PC-3 (cell line): Measurements from ENCODE around the gene ANKS1A. TPM values are rescaled to one million over a fixed set of nuclear protein-coding genes. Genes with fewer than 3 reads are reported as not detected.

Experiments
- ATAC-seq: fragments of 200-7000 bp; cut with Tn5 transposase; 2 replicates; pipeline ENCODE4 v1.9.1; 2020; ENCODE audit warnings: mild to moderate bottlenecking, moderate library complexity
- BruUV-seq: library from RNA; stranded (reverse); fragments of 400-500 nt; replicated peaks from 2 replicates; lab custom pipeline; 2021; lab: Mats Ljungman, UMichigan
- CTCF ChIA-PET: fragments of 300-600 bp; sonication (Branson Sonifier 250); formaldehyde crosslinking; loops from one replicate; lab custom pipeline; 2022; ENCODE audit warnings: antibody characterized with exemption; lab: Charles Lee
- POLR2A ChIA-PET: fragments of 300-600 bp; sonication (Branson Sonifier 250); formaldehyde crosslinking; loops from one replicate; lab custom pipeline; 2022; ENCODE audit warnings: antibody characterized with exemption; ENCODE audit not compliant: unreplicated experiment; lab: Charles Lee
- DNase-seq: peaks from one replicate; pipeline ENCODE4 v3.0.0-alpha.2; 2015
- H2AFZ ChIP-seq: fragments of 300-600 bp; sonication (generic); 2 replicates; pipeline ENCODE4 v1.6.0; 2016; ENCODE audit warnings: antibody characterized with exemption, low read length
- H3F3A ChIP-seq: fragments of 300-600 bp; sonication (generic); one replicate; pipeline ENCODE4 v1.6.0; 2017; ENCODE audit warnings: antibody characterized with exemption, low read length, control low read depth, mild to moderate bottlenecking; ENCODE audit not compliant: unreplicated experiment
- H3K27ac ChIP-seq: fragments of 300-600 bp; sonication (generic); 2 replicates; pipeline ENCODE4 v1.5.1; 2016; ENCODE audit warnings: mild to moderate bottlenecking, low read length
- H3K27me3 ChIP-seq: fragments of 300-600 bp; sonication (generic); 2 replicates; pipeline ENCODE4 v1.6.1; 2016; ENCODE audit warnings: low read length, mixed read lengths
- H3K36me3 ChIP-seq: fragments of 300-600 bp; sonication (generic); 2 replicates; pipeline ENCODE4 v1.6.1; 2016; ENCODE audit warnings: low read depth, mixed run types, low read length, mixed read lengths
- H3K4me1 ChIP-seq: fragments of 300-600 bp; sonication (generic); 2 replicates; pipeline ENCODE4 v1.5.1; 2016; ENCODE audit warnings: low read length; ENCODE audit not compliant: insufficient read depth
- H3K4me2 ChIP-seq: fragments of 300-600 bp; sonication (generic); 2 replicates; pipeline ENCODE4 v1.6.0; 2016; ENCODE audit warnings: low read length
- H3K4me3 ChIP-seq: fragments of 300-600 bp; sonication (generic); 2 replicates; pipeline ENCODE4 v1.5.1; 2016; ENCODE audit warnings: mild to moderate bottlenecking, low read length, mixed read lengths
- H3K79me2 ChIP-seq: fragments of 300-600 bp; sonication (generic); 2 replicates; pipeline ENCODE4 v1.6.1; 2017; ENCODE audit warnings: low read length, mixed read lengths
- H3K9ac ChIP-seq: fragments of 300-600 bp; sonication (generic); 2 replicates; pipeline ENCODE4 v1.6.0; 2016; ENCODE audit warnings: mild to moderate bottlenecking, low read length
- H3K9me2 ChIP-seq: fragments of 300-600 bp; sonication (generic); replicated peaks from 2 replicates; pipeline ENCODE4 v1.6.1; 2016; ENCODE audit warnings: mixed run types, low read length, mixed read lengths
- H3K9me3 ChIP-seq: fragments of 300-600 bp; sonication (generic); 2 replicates; pipeline ENCODE4 v1.6.1; 2016; ENCODE audit warnings: low read length, mixed read lengths
- H4K20me1 ChIP-seq: fragments of 300-600 bp; sonication (generic); 2 replicates; pipeline ENCODE4 v1.6.1; 2016; ENCODE audit warnings: low read length, mixed read lengths
- CTCF ChIP-seq: fragments of 300-600 bp; sonication (generic); conservative IDR thresholded peaks from 2 replicates; pipeline ENCODE4 v1.5.1; 2017; ENCODE audit warnings: antibody characterized with exemption, low read depth, mild to moderate bottlenecking, low read length
- EZH2 ChIP-seq: fragments of 300-600 bp; sonication (generic); IDR thresholded peaks from one replicate; pipeline ENCODE4 v1.6.1; 2017; ENCODE audit warnings: antibody characterized with exemption, mild to moderate bottlenecking, low read length; ENCODE audit not compliant: unreplicated experiment
- EZH2phosphoT487 ChIP-seq: fragments of 300-600 bp; sonication (generic); IDR thresholded peaks from 2 replicates; pipeline ENCODE4 v1.6.1; 2018; ENCODE audit warnings: mild to moderate bottlenecking, antibody characterized with exemption, low read length, borderline replicate concordance
- intact Hi-C: fragments of 100-400 bp; cut with micrococcal nuclease; formaldehyde crosslinking; loops from 2 replicates; pipeline ENCODE4 v1.9.0; 2023
- total RNA-seq: library from RNA; depleted of rRNA; stranded (reverse); fragments of >200 nt; gene quantifications from 2 replicates; pipeline ENCODE4 v1.2.3, GENCODE V29; 2014

Gene ANKS1A
- total RNA-seq, 1 experiment from 2014 or later, result 18.8 TPM

DNA sequence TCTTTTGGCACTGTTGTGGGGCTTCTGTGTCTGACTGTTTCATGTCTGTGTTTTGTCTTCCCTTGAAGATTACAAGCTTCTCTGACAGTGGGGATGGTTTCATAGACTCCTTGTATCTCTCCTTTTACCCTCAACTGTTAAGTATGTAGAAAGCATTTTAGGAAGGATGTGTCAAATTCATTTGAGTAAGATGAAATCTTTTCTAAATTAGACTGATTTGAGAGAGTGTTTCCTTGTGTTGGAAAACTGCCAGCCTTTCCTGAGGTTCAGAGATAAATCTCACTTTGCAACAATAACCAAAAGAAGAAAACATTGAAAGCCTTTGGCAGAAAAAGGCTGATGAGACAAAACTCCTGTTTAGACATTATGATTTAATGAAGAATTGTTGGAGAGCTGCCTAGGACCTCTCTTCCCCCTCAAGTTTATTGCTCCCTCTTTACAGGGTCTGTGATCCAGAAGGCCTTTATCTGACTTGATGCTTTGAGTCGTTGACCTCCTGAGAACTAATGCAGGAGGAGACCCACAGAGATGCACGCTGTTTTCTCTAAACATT lies 68.3 kb downstream of the ANKS1A start:
- Histone ChIP-seq H3K27ac (no peak overlapping the region), H4K20me1 (no peaks in the 10 kb centered on the region), H3K79me2 (peaks cover 19% of the 10 kb centered on the region; the same call in 1 of the 2 replicates), H3F3A (no peaks in the 10 kb centered on the region), H3K9me2 (no peaks in the 10 kb centered on the region), H2AFZ (no peak overlapping the region), H3K9ac (no peak overlapping the region), H3K27me3 (no peaks in the 10 kb centered on the region), H3K36me3 (no peaks in the 10 kb centered on the region; the same call in 1 of the 2 replicates), H3K9me3 (no peaks in the 10 kb centered on the region), H3K4me3 (no peak overlapping the region), H3K4me1 (peaks cover 21% of the 10 kb centered on the region), H3K4me2 (no peak overlapping the region)
- BruUV-seq, result no TSS peak
- DNase-seq, result no peak
- intact Hi-C loops, result no loop called here
- ChIA-PET POLR2A (no interaction called here), CTCF (no interaction called here)
- TF ChIP-seq EZH2phosphoT487, result no peak
- no peak for TF ChIP-seq EZH2
- no peak for TF ChIP-seq CTCF
- no peak for ATAC-seq

GRCh38 chr6:34958734-34959133 lies 69.7 kb downstream of the ANKS1A start:
- H3K9ac ChIP-seq, result no peak overlapping the region
- no peak overlapping the region for H3K4me2 ChIP-seq
- no peaks in the 10 kb centered on the region for H3F3A ChIP-seq
- peaks cover 11% of the 10 kb centered on the region for H3K4me1 ChIP-seq
- H3K9me3 ChIP-seq, result no peaks in the 10 kb centered on the region
- BruUV-seq, result no TSS peak
- no peaks in the 10 kb centered on the region; the same call in 1 of the 2 replicates for H3K36me3 ChIP-seq
- TF ChIP-seq CTCF, result no peak
- TF ChIP-seq EZH2phosphoT487, result no peak
- intact Hi-C loops, result no loop called here
- ChIA-PET POLR2A (no interaction called here), CTCF (no interaction called here)
- ATAC-seq (no peak), DNase-seq (no peak)
- no peaks in the 10 kb centered on the region for H3K9me2 ChIP-seq
- no peak overlapping the region for H3K4me3 ChIP-seq
- no peak overlapping the region for H2AFZ ChIP-seq
- no peaks in the 10 kb centered on the region for H3K27me3 ChIP-seq
- peaks cover 15% of the 10 kb centered on the region; the same call in 1 of the 2 replicates for H3K79me2 ChIP-seq
- H3K27ac ChIP-seq, result no peak overlapping the region
- no peaks in the 10 kb centered on the region for H4K20me1 ChIP-seq

GRCh38 chr6:34959224-34959623 lies 70.2 kb downstream of the ANKS1A start:
- H3K9me3 ChIP-seq, result no peaks in the 10 kb centered on the region
- POLR2A ChIA-PET, result no interaction called here
- no peaks in the 10 kb centered on the region for H4K20me1 ChIP-seq
- H3K36me3 ChIP-seq, result no peaks in the 10 kb centered on the region; the same call in 1 of the 2 replicates
- H2AFZ ChIP-seq, result no peak overlapping the region
- ATAC-seq (no peak), DNase-seq (no peak)
- CTCF ChIA-PET, result no interaction called here
- H3K27ac ChIP-seq, result no peak overlapping the region
- H3F3A ChIP-seq, result no peaks in the 10 kb centered on the region
- no peaks in the 10 kb centered on the region for H3K27me3 ChIP-seq
- H3K9ac ChIP-seq, result no peak overlapping the region
- peaks cover 13% of the 10 kb centered on the region; the same call in 1 of the 2 replicates for H3K79me2 ChIP-seq
- no TSS peak for BruUV-seq
- peaks cover 6% of the 10 kb centered on the region for H3K4me1 ChIP-seq
- intact Hi-C loops, result no loop called here
- no peak overlapping the region for H3K4me2 ChIP-seq
- no peaks in the 10 kb centered on the region for H3K9me2 ChIP-seq
- H3K4me3 ChIP-seq, result no peak overlapping the region
- TF ChIP-seq EZH2phosphoT487 (no peak), CTCF (no peak), EZH2 (no peak)
